ENCODE measurements around the gene GGCX. TPM values are rescaled to one million over a fixed set of nuclear protein-coding genes. Genes with fewer than 3 reads are reported as not detected.
"Not testable (repeated sequence)": the region's sequence is repeated elsewhere in the genome, so short reads cannot be mapped to it uniquely, and the experiment has no call there.

Gene GGCX
- total RNA-seq, result 10 to 100 TPM; 21.3 to 21.7 TPM

GRCh38 chr2:85561280-85562212 lies at the start of gene GGCX:
TSS of gene GGCX (minus strand) at chr2:85561493. CDS start at chr2:85561428, 65 bp downstream.
- Mint-ChIP-seq H3K4me3 (peak within 1 kb of the TSS; percentile 93), H3K4me1 (peaks cover 4% of the 10 kb centered on the region)
- peak; percentile 97 for ATAC-seq (replicated peaks)

GRCh38 chr2:85607268-85608215 lies 46.2 kb upstream of the GGCX start:
- Mint-ChIP-seq H3K27ac (no peak overlapping the region), H3K9me3 (no peaks in the 10 kb centered on the region), H3K4me3 (no peak overlapping the region), H3K27me3 (no peaks in the 10 kb centered on the region), H3K4me1 (peaks cover 17% of the 10 kb centered on the region), H3K36me3 (ENCODE audit: low read depth) (peaks cover 43% of the 10 kb centered on the region)
- ATAC-seq (replicated peaks), result no peak

More at GRCh38 chr2:85561280-85562212, at the start of gene GGCX:
- no peaks in the 10 kb centered on the region for H3K9me3 Mint-ChIP-seq
- H3K27me3 Mint-ChIP-seq, result no peaks in the 10 kb centered on the region
- H3K27ac Mint-ChIP-seq, result peak within 1 kb of the TSS; percentile 92
- H3K36me3 Mint-ChIP-seq (ENCODE audit: low read depth), result peaks cover 29% of the 10 kb centered on the region

GRCh38 chr2:85606116-85606455 lies 44.8 kb upstream of the GGCX start:
- Mint-ChIP-seq H3K27ac (no peak overlapping the region), H3K36me3 (ENCODE audit: low read depth) (peaks cover 43% of the 10 kb centered on the region), H3K27me3 (no peaks in the 10 kb centered on the region), H3K9me3 (no peaks in the 10 kb centered on the region), H3K4me3 (no peak overlapping the region), H3K4me1 (peaks cover 17% of the 10 kb centered on the region)
- no peak for ATAC-seq (replicated peaks)

DNA sequence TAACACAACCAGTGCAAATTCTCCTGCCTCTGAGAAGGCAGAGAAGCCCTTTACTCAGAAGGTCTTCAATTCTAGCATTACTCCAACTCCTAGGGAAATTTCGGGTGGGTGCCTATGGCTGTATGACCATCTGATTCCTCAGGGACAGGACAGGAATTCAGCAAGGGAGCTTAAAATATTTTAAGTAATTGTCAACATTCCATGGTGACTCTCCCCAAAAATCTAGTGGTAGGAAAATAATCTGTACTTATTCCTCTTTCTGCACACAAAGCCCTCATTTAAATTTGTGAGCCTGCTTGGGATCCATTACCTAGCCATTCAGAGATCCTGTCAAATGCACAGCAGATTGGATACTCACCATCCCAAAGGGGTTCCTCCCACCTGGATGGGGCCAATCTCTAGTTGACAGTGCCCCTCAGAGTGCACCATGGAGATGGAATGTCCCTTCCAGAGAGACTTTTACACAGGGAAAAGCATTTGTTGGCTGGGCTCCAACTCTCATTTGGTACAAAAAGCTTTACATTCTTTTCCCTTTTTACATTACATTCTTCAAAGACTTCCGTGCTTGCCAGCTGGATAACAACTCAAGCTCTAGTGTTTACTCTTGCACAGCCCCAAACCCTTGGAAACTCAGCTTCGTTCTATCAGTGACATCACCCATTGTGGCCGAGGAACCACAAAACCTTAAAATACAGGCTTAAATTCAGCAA lies 44.3 kb upstream of the GGCX start:
- no peak overlapping the region for H3K4me3 Mint-ChIP-seq
- H3K27me3 Mint-ChIP-seq, result no peaks in the 10 kb centered on the region
- peaks cover 43% of the 10 kb centered on the region for H3K36me3 Mint-ChIP-seq (ENCODE audit: low read depth)
- ATAC-seq (replicated peaks), result no peak
- H3K9me3 Mint-ChIP-seq, result no peaks in the 10 kb centered on the region
- H3K27ac Mint-ChIP-seq, result no peak overlapping the region
- peaks cover 17% of the 10 kb centered on the region for H3K4me1 Mint-ChIP-seq

DNA sequence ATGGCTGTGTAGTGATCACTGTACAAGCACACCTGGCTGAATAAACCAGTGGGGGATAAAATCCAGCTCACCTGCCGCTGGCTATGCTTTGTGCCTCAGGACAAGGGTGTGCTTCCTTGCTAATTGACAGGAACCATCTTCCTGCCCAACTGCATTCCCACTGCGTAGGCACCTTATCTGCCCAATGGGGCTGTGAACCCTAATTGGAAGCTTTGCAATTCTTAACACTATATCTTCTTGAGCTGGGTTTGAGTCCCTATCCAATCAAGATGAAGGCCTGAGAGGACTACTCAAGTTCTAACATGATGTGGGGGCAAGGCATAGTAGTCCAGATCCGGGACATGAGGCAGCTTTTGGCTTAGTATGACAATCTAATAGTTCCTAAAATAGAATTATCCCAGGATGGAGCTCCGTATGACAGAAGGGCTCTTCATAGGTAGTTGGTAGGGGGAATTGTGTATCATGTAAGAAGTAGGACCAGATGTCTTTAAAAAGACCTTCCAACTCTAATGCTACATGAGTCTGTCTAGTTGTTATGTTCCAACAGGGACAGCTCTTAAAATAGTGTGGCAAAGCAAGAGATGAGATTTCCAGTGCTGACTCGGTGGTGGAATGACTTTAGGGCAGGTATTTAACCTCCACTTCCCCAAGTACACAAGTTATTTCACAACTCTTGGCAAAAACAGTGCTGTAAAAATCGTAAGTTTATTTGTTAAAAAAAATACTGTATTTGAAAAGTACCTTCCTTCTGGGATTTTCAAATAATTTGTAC lies 43.5 kb upstream of the GGCX start:
- H3K27me3 Mint-ChIP-seq, result no peaks in the 10 kb centered on the region
- H3K27ac Mint-ChIP-seq, result no peak overlapping the region
- no peak for ATAC-seq (replicated peaks)
- H3K4me3 Mint-ChIP-seq, result no peak overlapping the region
- peaks cover 17% of the 10 kb centered on the region for H3K4me1 Mint-ChIP-seq
- peaks cover 35% of the 10 kb centered on the region for H3K36me3 Mint-ChIP-seq (ENCODE audit: low read depth)
- H3K9me3 Mint-ChIP-seq, result no peaks in the 10 kb centered on the region

GRCh38 chr2:85604133-85604444 lies 42.8 kb upstream of the GGCX start:
- H3K27me3 Mint-ChIP-seq; H3K9me3 Mint-ChIP-seq; H3K27ac Mint-ChIP-seq; ATAC-seq (replicated peaks): not testable (repeated sequence)
- Mint-ChIP-seq H3K4me1 (peaks cover 18% of the 10 kb centered on the region), H3K4me3 (peak overlapping the region; percentile 80), H3K36me3 (ENCODE audit: low read depth) (peaks cover 30% of the 10 kb centered on the region)

- Mint-ChIP-seq H3K27me3 (no peaks in the 10 kb centered on the region), H3K27ac (peak within 1 kb of the TSS; percentile 72), H3K9me3 (no peaks in the 10 kb centered on the region), H3K36me3 (ENCODE audit: low read depth) (peaks cover 30% of the 10 kb centered on the region), H3K4me3 (peak within 1 kb of the TSS; percentile 80), H3K4me1 (peaks cover 18% of the 10 kb centered on the region)
- ATAC-seq (replicated peaks), result peak; percentile 89
Observed at GRCh38 chr2:85602476-85603234, 41.4 kb upstream of the GGCX start, which contains the start of gene TMEM150A. TSS of gene TMEM150A (minus strand) at chr2:85602698. CDS start at chr2:85601948, 750 bp downstream.

DNA sequence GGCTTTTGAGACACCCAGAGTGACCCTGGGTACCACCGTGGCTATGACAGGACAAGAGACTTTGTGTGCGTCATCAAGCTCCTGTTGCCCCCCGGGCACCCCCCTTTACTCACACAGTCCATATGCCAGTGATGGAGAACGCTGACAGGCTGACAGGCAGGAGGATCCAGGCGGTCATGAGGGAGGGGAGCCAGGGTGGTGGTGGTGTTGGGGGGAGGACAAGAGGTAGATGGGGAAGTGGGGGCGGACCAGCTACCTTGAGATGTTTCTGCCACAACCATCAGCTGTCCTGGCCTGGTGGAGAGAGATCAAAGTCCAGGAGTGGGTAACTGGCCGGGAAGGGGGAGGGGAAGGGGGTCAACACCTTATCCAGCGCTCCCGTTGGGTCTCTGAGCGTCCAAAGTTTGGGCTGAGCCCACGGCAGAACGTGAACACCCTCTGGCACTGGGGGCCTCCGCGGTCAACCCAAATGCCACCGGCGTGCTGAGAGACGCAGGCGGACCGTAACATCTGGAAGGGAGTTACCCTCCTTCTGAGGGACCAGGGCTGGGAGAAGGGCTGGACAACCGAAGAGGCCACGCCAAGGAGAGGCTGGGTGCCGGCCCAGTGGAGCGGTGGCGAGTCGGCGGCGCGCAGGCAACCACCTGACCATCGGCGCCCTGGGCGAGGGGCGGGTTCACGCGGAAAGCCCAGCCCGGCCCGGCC lies 40.6 kb upstream of the GGCX start:
- peak overlapping the region; percentile 78 for H3K4me3 Mint-ChIP-seq
- peaks cover 33% of the 10 kb centered on the region for H3K36me3 Mint-ChIP-seq (ENCODE audit: low read depth)
- ATAC-seq (replicated peaks), result peak; percentile 25
- peak overlapping the region; percentile 64 for H3K27ac Mint-ChIP-seq
- no peaks in the 10 kb centered on the region for H3K9me3 Mint-ChIP-seq
- no peaks in the 10 kb centered on the region for H3K27me3 Mint-ChIP-seq
- peaks cover 18% of the 10 kb centered on the region for H3K4me1 Mint-ChIP-seq

GRCh38 chr2:85600951-85601770 lies 39.9 kb upstream of the GGCX start:
- peaks cover 34% of the 10 kb centered on the region for H3K36me3 Mint-ChIP-seq (ENCODE audit: low read depth)
- ATAC-seq (replicated peaks), result no peak
- no peaks in the 10 kb centered on the region for H3K9me3 Mint-ChIP-seq
- H3K27ac Mint-ChIP-seq, result peak overlapping the region; percentile 64
- peak overlapping the region; percentile 78 for H3K4me3 Mint-ChIP-seq
- peaks cover 18% of the 10 kb centered on the region for H3K4me1 Mint-ChIP-seq
- no peaks in the 10 kb centered on the region for H3K27me3 Mint-ChIP-seq

GRCh38 chr2:85600235-85600575 lies 38.9 kb upstream of the GGCX start:
- H3K27me3 Mint-ChIP-seq, result no peaks in the 10 kb centered on the region
- no peak for ATAC-seq (replicated peaks)
- peak overlapping the region; percentile 64 for H3K27ac Mint-ChIP-seq
- H3K36me3 Mint-ChIP-seq (ENCODE audit: low read depth), result peaks cover 38% of the 10 kb centered on the region
- peaks cover 20% of the 10 kb centered on the region for H3K4me1 Mint-ChIP-seq
- H3K9me3 Mint-ChIP-seq, result no peaks in the 10 kb centered on the region
- H3K4me3 Mint-ChIP-seq, result no peak overlapping the region

DNA sequence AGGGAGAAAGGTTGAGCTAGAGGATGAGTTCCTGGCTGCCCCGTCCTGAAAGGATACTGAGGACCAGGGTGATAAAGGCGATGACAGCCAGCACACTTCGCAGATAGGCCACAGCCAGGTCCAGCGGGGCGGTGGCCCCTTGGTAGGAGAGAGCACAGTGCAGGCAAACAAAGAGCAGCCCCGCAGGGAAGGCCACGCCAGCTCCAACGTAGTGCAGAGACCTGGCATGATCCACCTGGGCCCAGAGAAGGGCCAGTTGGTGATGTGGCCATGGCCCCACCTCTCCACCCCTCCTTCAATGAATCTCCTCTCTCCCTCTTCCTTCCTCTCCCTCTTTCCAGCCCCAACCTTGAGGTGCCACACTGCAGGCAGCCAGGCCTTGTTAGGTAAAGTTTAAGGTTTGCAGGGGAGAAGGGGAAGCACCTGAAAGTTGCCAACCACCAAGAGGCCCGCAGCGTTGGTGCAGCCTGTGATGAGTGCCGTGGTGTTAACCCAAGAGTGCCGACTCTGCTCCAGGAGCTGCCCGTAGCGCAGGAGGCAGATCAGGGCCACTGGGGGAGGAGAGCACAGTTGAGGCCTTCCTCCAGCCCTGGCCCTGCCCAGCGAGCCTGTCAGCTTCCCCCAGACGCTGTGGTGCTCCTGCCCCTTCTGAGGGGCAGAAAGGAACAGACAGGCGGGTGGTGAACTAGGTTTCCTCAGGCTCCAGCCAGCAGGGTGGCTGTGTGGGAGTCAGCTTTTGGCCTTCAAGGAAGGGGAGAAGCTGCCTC lies 38.4 kb upstream of the GGCX start:
- Mint-ChIP-seq H3K36me3 (ENCODE audit: low read depth) (peaks cover 43% of the 10 kb centered on the region), H3K9me3 (no peaks in the 10 kb centered on the region), H3K27ac (peak overlapping the region; percentile 38), H3K4me1 (peaks cover 20% of the 10 kb centered on the region), H3K4me3 (no peak overlapping the region), H3K27me3 (no peaks in the 10 kb centered on the region)
- ATAC-seq (replicated peaks), result no peak
